Fibroblast of pulmonary artery (primary cell): ENCODE measurements around the gene PPP1R3G.
"Not testable (repeated sequence)": the region's sequence is repeated elsewhere in the genome, so short reads cannot be mapped to it uniquely, and the experiment has no call there.

Source experiments
- DNase-seq: peaks from one replicate; pipeline ENCODE4 v3.0.0-alpha.2; 2010; ENCODE audit warnings: low read depth
- H3K4me3 ChIP-seq: replicated peaks from 2 replicates; pipeline ENCODE4 v1.5.1; 2011; ENCODE audit warnings: low read depth, mild to moderate bottlenecking, control low read depth, low read length, moderate library complexity
- CTCF ChIP-seq: IDR thresholded peaks from 2 replicates; pipeline ENCODE4 v1.5.1; 2011; ENCODE audit warnings: mild to moderate bottlenecking, control low read depth, low read length, inconsistent platforms; ENCODE audit errors: missing control alignments

PPP1R3G gene

GRCh38 chr6:5115168-5115567, 30.0 kb downstream of the PPP1R3G start:
- TF ChIP-seq CTCF: peak; percentile 13
- H3K4me3 ChIP-seq: no peak overlapping the region
- peak; percentile 18 for DNase-seq

GRCh38 chr6:5116243-5116991, 31.3 kb downstream of the PPP1R3G start:
- TF ChIP-seq CTCF: no peak
- no peak for DNase-seq
- no peak overlapping the region for H3K4me3 ChIP-seq

GRCh38 chr6:5119090-5119951, 34.2 kb downstream of the PPP1R3G start:
- no peak for DNase-seq
- H3K4me3 ChIP-seq: no peak overlapping the region
- TF ChIP-seq CTCF: no peak

- no peak for TF ChIP-seq CTCF
- H3K4me3 ChIP-seq: no peak overlapping the region
- DNase-seq: no peak
Measured at GRCh38 chr6:5120011-5120410, 34.9 kb downstream of the PPP1R3G start.

GRCh38 chr6:5120543-5120942, 35.4 kb downstream of the PPP1R3G start:
- DNase-seq, H3K4me3 ChIP-seq: not testable (repeated sequence)

GRCh38 chr6:5121479-5121878, 36.3 kb downstream of the PPP1R3G start:
- no peak overlapping the region for H3K4me3 ChIP-seq
- no peak for DNase-seq
- no peak for TF ChIP-seq CTCF

- DNase-seq: no peak
- TF ChIP-seq CTCF: no peak
- no peak overlapping the region for H3K4me3 ChIP-seq
Measured at GRCh38 chr6:5121956-5122355, 36.8 kb downstream of the PPP1R3G start.
